Naive thymus-derived CD8-positive, alpha-beta T cell (primary cell): Measurements from ENCODE around the gene LINS1. TPM values are rescaled to one million over a fixed set of nuclear protein-coding genes. Genes with fewer than 3 reads are reported as not detected.

Source experiments
- ATAC-seq, 2 donors: fragments of 150-1000 bp; cut with Tn5 transposase in 1 of 2; sonication (Bioruptor Pico), chemical (Tn5 transposase) in 1 of 2; 1 replicate in 1 of 2; 2 replicates in 1 of 2; pipeline ENCODE4 v1.10.0; 2021; ENCODE audit warnings: mild to moderate bottlenecking in 2 of 2, moderate library complexity in 2 of 2
- POLR2A ChIA-PET: fragments of 350-600 bp; sonication (Branson Sonifier 250); formaldehyde crosslinking; loops from one replicate; lab custom pipeline; 2021; ENCODE audit warnings: antibody characterized with exemption; lab: Charles Lee
- DNase-seq, 10 donors: peaks; one replicate each; pipeline versions ENCODE4 v3.0.0 to v3.0.0-alpha.2; 2020 to 2022
- H3K27ac Mint-ChIP-seq, 10 donors: one replicate each; pipeline ENCODE4 v1.8.0; 2020 to 2022; ENCODE audit warnings: mild to moderate bottlenecking in 10 of 10, mixed read lengths in 10 of 10, moderate library complexity in 4 of 10, inconsistent platforms in 1 of 10
- H3K27me3 Mint-ChIP-seq, 5 donors: one replicate each; pipeline ENCODE4 v1.8.0; 2021 to 2022; ENCODE audit warnings: mixed read lengths in 5 of 5
- H3K36me3 Mint-ChIP-seq, 3 donors: one replicate each; pipeline ENCODE4 v1.8.0; 2020 to 2022; ENCODE audit warnings: mixed read lengths in 3 of 3, mild to moderate bottlenecking in 2 of 3, inconsistent platforms in 1 of 3
- H3K4me1 Mint-ChIP-seq, 4 donors: one replicate each; pipeline ENCODE4 v1.8.0; 2021 to 2022; ENCODE audit warnings: mixed read lengths in 4 of 4
- H3K4me3 Mint-ChIP-seq, 10 donors: one replicate each; pipeline ENCODE4 v1.8.0; 2020 to 2022; ENCODE audit warnings: mild to moderate bottlenecking in 10 of 10, mixed read lengths in 10 of 10, moderate library complexity in 6 of 10, inconsistent platforms in 1 of 10
- H3K9me3 Mint-ChIP-seq, 9 donors: one replicate each; pipeline ENCODE4 v1.8.0; 2020 to 2022; ENCODE audit warnings: mixed read lengths in 9 of 9, mild to moderate bottlenecking in 3 of 9, inconsistent platforms in 1 of 9, moderate library complexity in 1 of 9
- polyA plus RNA-seq, 3 donors: library from polyadenylated mRNA; unstranded; fragments of 300-500 nt; fragmentation: Illumina TruSeq; gene quantifications; one replicate each; pipeline ENCODE4 v1.2.3, GENCODE V29; 2021
- total RNA-seq, 8 experiments: library from RNA in 2 of 8; stranded (reverse) in 2 of 8; gene quantifications; one replicate each; pipeline ENCODE4 v1.2.3 and lab custom pipeline; 2021 to 2026

LINS1 gene
- total and polyA plus RNA-seq, 5 experiments from 2014 or later = 41.2 to 71.4 (median 47.1) TPM

GRCh38 chr15:100571592-100572167 lies 30.3 kb downstream of the LINS1 start:
- Mint-ChIP-seq H3K27ac (peak overlapping the region; percentile 63 to 97 (median 92)), H3K4me3 (peak overlapping the region; percentile 52 to 80 (median 70)), H3K4me1 (peaks cover 27 to 53% (median 50%) of the 10 kb centered on the region in 4 donors), H3K9me3 (no peaks in the 10 kb centered on the region), H3K36me3 (peaks cover 0 to 62% (median 21%) of the 10 kb centered on the region in 3 donors), H3K27me3 (no peaks in the 10 kb centered on the region)
- POLR2A ChIA-PET = interaction anchor here (0.6 to 3.4 kb wide), 5 partner anchors 30 to 643 kb away, joined by 3 to 16 read pairs (median 4); partner anchors contain the start of genes ASB7 and LINS1
- DNase-seq = peak in 2 of 10 donors; percentile 7 to 26
- peak; percentile 23 to 54 for ATAC-seq

- Mint-ChIP-seq H3K27me3 (no peaks in the 10 kb centered on the region), H3K36me3 (peaks cover 0 to 58% (median 21%) of the 10 kb centered on the region in 3 donors), H3K9me3 (no peaks in the 10 kb centered on the region), H3K4me1 (peaks cover 20 to 49% (median 43%) of the 10 kb centered on the region in 4 donors), H3K27ac (peak overlapping the region; percentile 63 to 97 (median 92)), H3K4me3 (peak overlapping the region; percentile 52 to 80 (median 70))
- DNase-seq (no peak), ATAC-seq (no peak)
- POLR2A ChIA-PET = interaction anchor here (0.6 to 3.4 kb wide), 5 partner anchors 31 to 229 kb away, joined by 3 to 16 read pairs (median 4); partner anchors contain the start of genes ADAMTS17, ASB7 and LINS1
These were observed 31.2 kb downstream of the LINS1 start for GRCh38 chr15:100570735-100571313.

GRCh38 chr15:100570275-100570674 lies 31.7 kb downstream of the LINS1 start:
- peak overlapping the region in 5 of 10 donors; percentile 13 to 73 (median 67) for H3K4me3 Mint-ChIP-seq
- no peak for DNase-seq
- POLR2A ChIA-PET = interaction anchor here (0.6 to 1.0 kb wide), 2 partner anchors 132 to 228 kb away, joined by 3 to 5 read pairs; partner anchors contain the start of gene ADAMTS17
- no peaks in the 10 kb centered on the region for H3K9me3 Mint-ChIP-seq
- peak overlapping the region; percentile 5 to 97 (median 92) for H3K27ac Mint-ChIP-seq
- no peak for ATAC-seq
- H3K36me3 Mint-ChIP-seq = peaks cover 0 to 54% (median 21%) of the 10 kb centered on the region in 3 donors
- H3K27me3 Mint-ChIP-seq = no peaks in the 10 kb centered on the region
- peaks cover 21 to 45% (median 41%) of the 10 kb centered on the region in 4 donors for H3K4me1 Mint-ChIP-seq

- Mint-ChIP-seq H3K4me1 (peaks cover 20 to 45% (median 41%) of the 10 kb centered on the region in 4 donors), H3K4me3 (no peak overlapping the region), H3K27ac (peak overlapping the region in 8 of 10 donors; percentile 12 to 95 (median 72)), H3K9me3 (no peaks in the 10 kb centered on the region), H3K27me3 (no peaks in the 10 kb centered on the region), H3K36me3 (peaks cover 0 to 49% (median 18%) of the 10 kb centered on the region in 3 donors)
- POLR2A ChIA-PET = no interaction called here
- DNase-seq (no peak), ATAC-seq (no peak)
These were observed 32.6 kb downstream of the LINS1 start for GRCh38 chr15:100569391-100569790.

- no peak for ATAC-seq
- POLR2A ChIA-PET = interaction anchor here (0.6 kb wide), 1 partner anchor 310 kb away, joined by 3 read pairs; no protein-coding TSS in a partner anchor
- Mint-ChIP-seq H3K27ac (peak overlapping the region in 6 of 10 donors; percentile 5 to 66 (median 38)), H3K36me3 (peaks cover 4 to 48% (median 15%) of the 10 kb centered on the region in 3 donors), H3K9me3 (no peaks in the 10 kb centered on the region), H3K27me3 (no peaks in the 10 kb centered on the region), H3K4me1 (peaks cover 23 to 44% (median 31%) of the 10 kb centered on the region in 4 donors), H3K4me3 (no peak overlapping the region)
- DNase-seq = no peak
These were observed 34.9 kb downstream of the LINS1 start for GRCh38 chr15:100566850-100567628.

- Mint-ChIP-seq H3K4me3 (no peak overlapping the region), H3K36me3 (peaks cover 4 to 48% (median 15%) of the 10 kb centered on the region in 3 donors), H3K4me1 (peaks cover 12 to 30% (median 18%) of the 10 kb centered on the region in 4 donors), H3K27me3 (no peaks in the 10 kb centered on the region), H3K27ac (peak overlapping the region in 6 of 10 donors; percentile 1 to 50 (median 12)), H3K9me3 (no peaks in the 10 kb centered on the region)
- ATAC-seq (no peak), DNase-seq (no peak)
- POLR2A ChIA-PET = no interaction called here
These were observed 36.4 kb downstream of the LINS1 start for GRCh38 chr15:100565591-100565990.

GRCh38 chr15:100560323-100560722 lies 41.7 kb downstream of the LINS1 start:
- Mint-ChIP-seq H3K27me3 (no peaks in the 10 kb centered on the region), H3K36me3 (peaks cover 10 to 25% (median 14%) of the 10 kb centered on the region in 3 donors), H3K4me3 (no peak overlapping the region), H3K27ac (peak overlapping the region in 8 of 10 donors; percentile 41 to 90 (median 61)), H3K4me1 (peaks cover 3 to 8% (median 5%) of the 10 kb centered on the region in 4 donors), H3K9me3 (peaks cover 0 to 2% (median 0%) of the 10 kb centered on the region in 9 donors)
- POLR2A ChIA-PET = no interaction called here
- ATAC-seq = no peak
- DNase-seq = no peak

- ATAC-seq (no peak), DNase-seq (no peak)
- peak overlapping the region in 6 of 10 donors; percentile 21 to 74 (median 42) for H3K27ac Mint-ChIP-seq
- peaks cover 0 to 2% (median 0%) of the 10 kb centered on the region in 9 donors for H3K9me3 Mint-ChIP-seq
- H3K27me3 Mint-ChIP-seq = no peaks in the 10 kb centered on the region
- peaks cover under 1 to 5% (median 2%) of the 10 kb centered on the region in 4 donors for H3K4me1 Mint-ChIP-seq
- H3K36me3 Mint-ChIP-seq = peaks cover 10 to 21% (median 14%) of the 10 kb centered on the region in 3 donors
- H3K4me3 Mint-ChIP-seq = no peak overlapping the region
- POLR2A ChIA-PET = no interaction called here
These were observed 42.7 kb downstream of the LINS1 start for GRCh38 chr15:100559330-100559729.

GRCh38 chr15:100558771-100559254 lies 43.2 kb downstream of the LINS1 start:
- peaks cover 0 to 2% (median 0%) of the 10 kb centered on the region in 9 donors for H3K9me3 Mint-ChIP-seq
- H3K36me3 Mint-ChIP-seq = peaks cover 10 to 19% (median 14%) of the 10 kb centered on the region in 3 donors
- peaks cover 0 to 5% (median 2%) of the 10 kb centered on the region in 4 donors for H3K4me1 Mint-ChIP-seq
- H3K27ac Mint-ChIP-seq = peak overlapping the region in 1 of 10 donors; percentile 43
- POLR2A ChIA-PET = no interaction called here
- DNase-seq = no peak
- ATAC-seq = no peak
- H3K27me3 Mint-ChIP-seq = no peaks in the 10 kb centered on the region
- H3K4me3 Mint-ChIP-seq = no peak overlapping the region

- peaks cover 0 to 2% (median under 1%) of the 10 kb centered on the region in 4 donors for H3K4me1 Mint-ChIP-seq
- H3K4me3 Mint-ChIP-seq = no peak overlapping the region
- DNase-seq (no peak), ATAC-seq (no peak)
- peaks cover 5 to 16% (median 10%) of the 10 kb centered on the region in 3 donors for H3K36me3 Mint-ChIP-seq
- H3K9me3 Mint-ChIP-seq = peaks cover 0 to 2% (median 0%) of the 10 kb centered on the region in 9 donors
- POLR2A ChIA-PET = no interaction called here
- H3K27ac Mint-ChIP-seq = no peak overlapping the region
- no peaks in the 10 kb centered on the region for H3K27me3 Mint-ChIP-seq
These were observed 48.5 kb downstream of the LINS1 start for GRCh38 chr15:100553468-100553867.

GRCh38 chr15:100547961-100548360 lies 54.0 kb downstream of the LINS1 start:
- peaks cover 0 to 2% (median 0%) of the 10 kb centered on the region in 9 donors for H3K9me3 Mint-ChIP-seq
- POLR2A ChIA-PET = no interaction called here
- no peak overlapping the region for H3K4me3 Mint-ChIP-seq
- no peak overlapping the region for H3K27ac Mint-ChIP-seq
- H3K36me3 Mint-ChIP-seq = peaks cover 4 to 15% (median 9%) of the 10 kb centered on the region in 3 donors
- DNase-seq (no peak), ATAC-seq (no peak)
- no peaks in the 10 kb centered on the region for H3K27me3 Mint-ChIP-seq
- H3K4me1 Mint-ChIP-seq = peaks cover 5 to 14% (median 9%) of the 10 kb centered on the region in 4 donors

GRCh38 chr15:100544946-100545345 lies 57.0 kb downstream of the LINS1 start:
- no peak for DNase-seq
- H3K27ac Mint-ChIP-seq = peak overlapping the region in 1 of 10 donors; percentile 5
- H3K4me1 Mint-ChIP-seq = peaks cover 4 to 15% (median 9%) of the 10 kb centered on the region in 4 donors
- H3K36me3 Mint-ChIP-seq = peaks cover 0 to 4% (median 3%) of the 10 kb centered on the region in 3 donors
- ATAC-seq = no peak
- H3K27me3 Mint-ChIP-seq = peaks cover 0 to 9% (median 0%) of the 10 kb centered on the region in 5 donors
- H3K9me3 Mint-ChIP-seq = no peaks in the 10 kb centered on the region
- POLR2A ChIA-PET = no interaction called here
- peak overlapping the region in 1 of 10 donors; percentile 57 for H3K4me3 Mint-ChIP-seq
